Body of pancreas (tissue), 4 donors: Measurements from ENCODE around the gene USHBP1. TPM values are rescaled to one million over a fixed set of nuclear protein-coding genes. Genes with fewer than 3 reads are reported as not detected.

Source experiments
- ATAC-seq: fragments of 150-250 bp; one replicate; pipeline ENCODE4 v1.9.1; 2016
- DNase-seq, 4 donors: peaks; one replicate each; pipeline ENCODE4 v3.0.0-alpha.2; 2019
- H3K27ac ChIP-seq, 4 donors: fragments of 200-600 bp; sonication (generic); 1 replicate in 3 of 4; 2 replicates in 1 of 4; pipeline versions ENCODE4 v1.5.1 to v1.6.1; 2016 to 2019; ENCODE audit warnings: mild to moderate bottlenecking in 1 of 4, mixed read lengths in 1 of 4, moderate library complexity in 1 of 4
- H3K27me3 ChIP-seq, 2 donors: fragments of 200-600 bp; sonication (generic); one replicate each; pipeline ENCODE4 v1.6.0; 2016; ENCODE audit warnings: mild to moderate bottlenecking in 1 of 2
- H3K36me3 ChIP-seq, 2 donors: fragments of 200-600 bp; sonication (generic); replicated peaks in 1 of 2; 2 replicates each; pipeline ENCODE4 v1.5.1; 2016; ENCODE audit warnings: low read depth in 2 of 2; ENCODE audit not compliant: insufficient read depth in 1 of 2
- H3K4me1 ChIP-seq: fragments of 200-600 bp; sonication (generic); one replicate; pipeline ENCODE4 v1.6.0; 2016
- H3K4me3 ChIP-seq, 2 donors: fragments of 200-600 bp; sonication (generic); 1 replicate in 1 of 2; 2 replicates in 1 of 2; pipeline ENCODE4 v1.5.1; 2016 to 2019
- H3K9me3 ChIP-seq, 3 donors: fragments of 200-600 bp; sonication (generic); 1 replicate in 2 of 3; 2 replicates in 1 of 3; pipeline ENCODE4 v1.5.1; 2016
- CTCF ChIP-seq, 7 experiments: fragments of 450-650 bp in 4 of 7; fragments of 200-600 bp in 3 of 7; sonication (generic) in 3 of 7; IDR thresholded peaks; one replicate each; pipeline ENCODE4 v1.5.1; 2016 to 2019; ENCODE audit warnings: antibody characterized with exemption in 7 of 7
- POLR2A ChIP-seq, 3 donors: fragments of 450-650 bp; IDR thresholded peaks; one replicate each; pipeline ENCODE4 v1.6.1; 2016; ENCODE audit warnings: antibody characterized with exemption in 3 of 3, mild to moderate bottlenecking in 2 of 3
- WGBS, 2 donors: methylation state at CpG; one replicate each; pipeline ENCODE4 v1.1.5; 2017; 5-methylcytosine and 5-hydroxymethylcytosine counted together
- intact Hi-C: fragments of 100-400 bp; cut with DNase I; formaldehyde crosslinking; loops from one replicate; pipeline ENCODE4 v1.15.1; 2023
- total RNA-seq, 2 donors: library from RNA; depleted of rRNA; stranded (reverse); fragments of >200 nt; gene quantifications; one replicate each; pipeline ENCODE4 v1.1.0, GENCODE V29; 2016

Gene USHBP1
- total RNA-seq, 2 donors from 2014 or later: 9.2 to 10.4 TPM

GRCh38 chr19:17303167-17303939 is 38.8 kb upstream of the USHBP1 start, which contains the start of gene ABHD8:
ABHD8 (minus strand) TSS chr19:17303425; CDS start chr19:17301616, 1,809 bp downstream.
- 2 to 3% methylated on average over 9 to 47 of the region's 52 CpGs for WGBS, 2 donors
- peak; percentile 61 to 90 (median 77) for TF ChIP-seq CTCF (IDR thresholded peaks at IDR 0.05)
- peak; percentile 50 to 70 (median 66) for TF ChIP-seq POLR2A (IDR thresholded peaks at IDR 0.05)
- ATAC-seq: peak; percentile 78
- Histone ChIP-seq H3K4me1 (peaks cover 43% of the 10 kb centered on the region), H3K27ac (peak within 1 kb of the TSS; percentile 9 to 95 (median 66)), H3K27me3 (no peaks in the 10 kb centered on the region), H3K9me3 (no peaks in the 10 kb centered on the region), H3K36me3 (no peaks in the 10 kb centered on the region), H3K4me3 (peak within 1 kb of the TSS; percentile 61 to 94)
- intact Hi-C loops: no loop called here
- peak; percentile 97 for DNase-seq

DNA sequence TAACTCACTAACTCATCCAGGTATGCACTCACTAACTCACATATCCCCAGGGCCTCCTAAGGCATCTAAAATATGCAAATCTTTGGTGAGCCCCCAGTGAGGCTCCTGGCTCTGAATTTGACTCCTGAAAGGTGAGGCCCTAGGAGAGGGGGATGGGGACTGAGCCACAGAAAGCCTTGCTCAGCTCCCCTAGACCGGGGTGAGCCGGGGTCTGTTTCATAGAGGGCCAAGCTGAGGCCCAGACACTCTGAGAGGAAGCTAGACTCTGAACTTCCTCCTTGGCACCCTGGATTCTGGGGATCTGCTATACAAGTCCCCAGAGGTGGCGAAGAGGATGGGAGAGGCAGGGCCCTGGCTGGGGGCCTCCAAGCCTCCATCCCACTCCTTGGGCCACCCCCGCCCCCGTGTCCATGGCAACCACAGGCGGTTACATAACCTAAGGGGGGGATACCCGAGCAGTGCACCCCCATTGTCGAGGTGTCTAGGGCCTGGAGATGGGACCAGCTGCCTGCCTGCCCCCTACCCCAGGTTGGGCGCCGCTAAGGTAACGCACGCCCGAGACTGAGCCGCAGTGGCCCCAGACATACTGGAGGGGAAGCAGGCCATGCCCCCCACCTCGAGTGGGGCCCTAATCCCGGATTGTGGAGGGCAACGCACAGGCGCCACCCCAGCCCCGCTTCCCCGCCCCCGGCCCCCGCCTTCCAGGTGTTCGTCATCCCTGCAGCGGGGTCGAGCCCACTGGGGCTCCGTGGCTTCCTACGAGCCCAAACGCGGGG is 38.0 kb upstream of the USHBP1 start:
- H3K9me3 ChIP-seq: no peaks in the 10 kb centered on the region
- H3K4me1 ChIP-seq: peaks cover 43% of the 10 kb centered on the region
- H3K4me3 ChIP-seq: peak overlapping the region; percentile 61 to 94
- DNase-seq (peak in 2 of 4 donors; percentile 21 to 39), ATAC-seq (no peak)
- intact Hi-C loops: no loop called here
- H3K27me3 ChIP-seq: no peaks in the 10 kb centered on the region
- H3K27ac ChIP-seq: peak overlapping the region; percentile 4 to 77 (median 66)
- 6 to 30% methylated on average over 8 to 29 of the region's 29 CpGs for WGBS, 2 donors
- no peak for TF ChIP-seq POLR2A (IDR thresholded peaks at IDR 0.05)
- no peak for TF ChIP-seq CTCF (IDR thresholded peaks at IDR 0.05)
- H3K36me3 ChIP-seq: no peaks in the 10 kb centered on the region

- H3K4me3 ChIP-seq: no peak overlapping the region
- ATAC-seq (no peak), DNase-seq (no peak)
- H3K27me3 ChIP-seq: no peaks in the 10 kb centered on the region
- intact Hi-C loops: no loop called here
- H3K27ac ChIP-seq: no peak overlapping the region
- WGBS, 2 donors: 91% methylated on average over 38 of the region's 51 CpGs; no CpG with 5 or more reads in 1 of the 2 donors
- no peaks in the 10 kb centered on the region for H3K36me3 ChIP-seq
- TF ChIP-seq CTCF (IDR thresholded peaks at IDR 0.05): no peak
- no peak for TF ChIP-seq POLR2A (IDR thresholded peaks at IDR 0.05)
- no peaks in the 10 kb centered on the region for H3K9me3 ChIP-seq
- peaks cover 30% of the 10 kb centered on the region for H3K4me1 ChIP-seq
Measured at GRCh38 chr19:17300992-17301619, 36.6 kb upstream of the USHBP1 start.

- no peaks in the 10 kb centered on the region for H3K9me3 ChIP-seq
- no peaks in the 10 kb centered on the region for H3K36me3 ChIP-seq
- WGBS, 2 donors: 92 to 95% methylated on average over 3 to 6 of the region's 6 CpGs
- no peak overlapping the region for H3K4me3 ChIP-seq
- no peaks in the 10 kb centered on the region for H3K27me3 ChIP-seq
- peaks cover under 1% of the 10 kb centered on the region for H3K4me1 ChIP-seq
- no peak for DNase-seq
- TF ChIP-seq CTCF (IDR thresholded peaks at IDR 0.05) (no peak), POLR2A (IDR thresholded peaks at IDR 0.05) (no peak)
- no peak overlapping the region for H3K27ac ChIP-seq
- ATAC-seq: no peak
- intact Hi-C loops: no loop called here
Measured at GRCh38 chr19:17296976-17297375, 32.4 kb upstream of the USHBP1 start.
